Measurements from ENCODE around the gene PGA5.
"Not testable (repeated sequence)": the region's sequence is repeated elsewhere in the genome, so short reads cannot be mapped to it uniquely, and the experiment has no call there.

The PGA5 gene

GRCh38 chr11:61240875-61241274 lies at the start of gene PGA5:
PGA5 (plus strand) TSS chr11:61241175; CDS start chr11:61241227, 52 bp downstream.
- DNase-seq: not testable (repeated sequence)

DNA sequence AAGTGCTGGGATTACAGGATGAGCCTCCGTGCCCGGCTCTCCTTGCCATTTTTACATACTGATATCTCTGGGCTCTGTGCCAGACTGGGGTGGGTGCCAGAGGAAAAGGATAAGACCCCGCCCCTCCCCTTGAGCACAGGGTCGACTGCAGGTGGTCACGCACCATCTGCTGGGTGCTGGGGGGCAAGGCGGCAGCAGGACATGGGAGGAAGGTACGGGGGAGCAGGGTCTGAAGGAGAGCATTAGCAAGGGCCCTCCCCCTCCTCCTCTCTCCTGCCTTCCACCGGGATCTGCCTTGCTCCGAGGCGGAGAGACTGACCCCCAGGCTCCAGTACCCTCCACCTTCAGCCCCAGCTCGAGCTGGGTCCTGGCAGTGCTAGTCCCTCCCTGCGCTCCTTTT lies 47.4 kb upstream of the PGA5 start:
- no peak for DNase-seq

DNA sequence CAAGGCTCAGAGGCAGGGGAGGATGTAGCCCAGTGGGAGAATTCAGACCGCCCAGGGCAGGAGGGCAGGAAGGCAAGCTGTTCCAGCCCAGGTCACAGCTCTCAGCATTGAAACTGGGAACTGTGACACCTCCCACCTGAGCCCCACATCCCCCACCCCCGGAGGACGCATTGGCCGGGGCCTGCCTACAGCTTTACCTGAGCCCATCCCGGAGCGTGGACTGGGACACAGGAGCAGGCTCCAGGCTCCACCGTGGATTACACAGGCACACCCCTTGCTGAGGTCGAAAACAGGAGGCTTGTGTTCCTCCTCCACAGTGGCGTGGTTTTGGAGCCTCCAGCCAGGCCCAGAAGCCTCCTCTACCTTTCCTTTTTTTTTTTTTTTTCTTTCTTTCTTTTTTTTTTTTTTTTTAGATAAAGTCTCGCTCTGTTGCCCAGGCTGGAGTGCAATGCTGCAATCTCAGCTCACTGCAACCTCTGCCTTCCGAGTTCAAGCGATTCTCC lies 46.8 kb upstream of the PGA5 start:
- DNase-seq: no peak

- no peak for DNase-seq
These were observed 45.8 kb upstream of the PGA5 start for GRCh38 chr11:61194981-61195695.

GRCh38 chr11:61195719-61196118 lies 45.3 kb upstream of the PGA5 start:
- no peak for DNase-seq

- DNase-seq: no peak
These were observed 42.6 kb upstream of the PGA5 start for GRCh38 chr11:61198361-61198760.

- no peak for DNase-seq
These were observed 41.9 kb upstream of the PGA5 start for GRCh38 chr11:61198948-61199523.

- DNase-seq: no peak
These were observed 39.5 kb upstream of the PGA5 start for GRCh38 chr11:61201476-61201875.

- DNase-seq: not testable (repeated sequence)
These were observed 37.8 kb upstream of the PGA5 start, which contains the start of gene PGA3 for GRCh38 chr11:61202950-61203746. PGA3 (plus strand) TSS chr11:61203515; CDS start chr11:61203565, 50 bp downstream.

DNA sequence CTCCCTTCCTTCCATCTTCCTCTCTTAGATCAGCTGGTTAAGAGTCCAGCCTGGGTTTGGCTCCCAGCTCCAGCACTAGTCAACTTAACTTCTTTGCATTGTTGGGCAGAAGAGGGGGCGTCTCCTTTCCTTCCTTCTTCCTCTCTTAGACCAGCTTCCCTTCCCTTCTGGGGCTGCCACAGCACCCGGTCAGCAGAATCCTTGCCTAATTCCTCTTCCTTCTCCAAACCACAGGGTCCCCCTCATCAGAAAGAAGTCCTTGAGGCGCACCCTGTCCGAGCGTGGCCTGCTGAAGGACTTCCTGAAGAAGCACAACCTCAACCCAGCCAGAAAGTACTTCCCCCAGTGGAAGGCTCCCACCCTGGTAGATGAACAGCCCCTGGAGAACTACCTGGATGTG lies 37.1 kb upstream of the PGA5 start:
- not testable (repeated sequence) for DNase-seq

DNA sequence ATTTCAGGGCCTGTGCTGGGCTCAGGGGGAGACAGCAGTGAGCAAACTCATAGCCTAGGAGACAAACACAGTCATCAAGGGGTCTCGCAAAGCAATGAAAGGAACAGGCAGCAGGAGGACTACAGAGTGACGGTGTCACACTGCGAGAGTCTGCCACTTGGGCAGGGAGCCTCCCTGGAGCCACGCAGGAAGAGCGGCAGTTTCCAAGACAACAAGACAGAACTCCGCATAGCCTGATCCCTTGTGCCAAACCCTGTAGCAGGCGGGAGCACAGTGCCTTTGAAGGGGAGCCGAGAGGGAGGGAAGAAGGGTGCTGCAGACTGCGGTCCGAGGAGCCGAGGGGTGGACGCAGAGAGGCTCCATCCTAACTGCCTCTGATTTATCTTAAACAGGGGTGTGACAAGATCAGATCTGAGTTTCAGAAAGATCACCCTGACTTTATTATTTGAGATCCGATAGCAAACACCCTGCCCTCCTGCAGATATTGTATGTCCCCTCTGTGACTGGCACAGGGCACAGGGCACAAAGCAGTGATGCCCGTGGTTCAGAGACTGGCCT lies 36.4 kb upstream of the PGA5 start:
- DNase-seq: not testable (repeated sequence)

GRCh38 chr11:61207636-61208310 lies 33.2 kb upstream of the PGA5 start:
- not testable (repeated sequence) for DNase-seq

DNA sequence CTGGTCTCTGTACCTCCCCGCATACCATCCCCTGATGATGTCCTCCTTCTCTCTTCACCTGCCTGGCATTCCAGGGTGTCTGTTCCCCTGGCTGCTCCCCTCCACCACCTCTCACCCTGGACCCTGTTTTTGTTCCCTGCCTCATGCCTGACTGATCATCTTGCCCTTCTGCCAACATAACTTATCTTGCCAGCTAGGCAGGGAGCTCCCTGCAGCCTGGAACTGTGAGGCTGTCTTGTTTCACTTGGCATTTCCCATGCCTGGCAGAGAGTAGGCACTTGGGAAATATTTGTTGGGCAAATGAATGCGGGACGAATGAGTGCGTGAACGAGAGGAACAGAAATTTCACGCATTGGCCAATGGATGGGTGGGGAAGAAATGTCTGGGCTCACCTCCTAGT lies 30.3 kb upstream of the PGA5 start:
- not testable (repeated sequence) for DNase-seq

DNA sequence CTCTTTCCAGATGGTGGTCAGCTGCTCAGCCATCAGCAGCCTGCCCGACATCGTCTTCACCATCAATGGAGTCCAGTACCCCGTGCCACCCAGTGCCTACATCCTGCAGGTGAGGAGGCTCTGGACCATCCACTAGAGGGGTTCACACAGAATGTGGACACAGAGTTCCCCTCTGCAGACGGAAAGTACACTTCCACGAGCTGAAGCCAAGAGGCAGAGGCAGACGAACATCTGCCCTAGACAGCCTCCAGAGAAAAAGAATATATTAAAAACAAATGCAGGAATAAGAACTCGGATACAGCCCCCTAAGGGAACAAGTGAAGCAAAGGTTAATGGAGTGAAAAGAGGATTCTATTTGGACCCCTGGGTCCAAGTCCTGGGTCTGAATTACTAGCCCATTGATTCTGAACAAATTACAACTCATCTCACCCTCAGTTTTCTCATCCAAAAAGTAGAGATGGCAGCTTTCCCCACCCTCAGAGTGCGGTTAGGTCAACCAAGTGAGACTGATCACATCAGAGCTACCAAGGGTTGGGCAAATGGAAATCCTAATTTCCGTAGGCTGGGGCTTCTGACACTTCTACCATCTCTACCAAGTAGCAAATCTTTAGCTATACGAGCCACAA lies 29.5 kb upstream of the PGA5 start:
- DNase-seq: not testable (repeated sequence)

DNA sequence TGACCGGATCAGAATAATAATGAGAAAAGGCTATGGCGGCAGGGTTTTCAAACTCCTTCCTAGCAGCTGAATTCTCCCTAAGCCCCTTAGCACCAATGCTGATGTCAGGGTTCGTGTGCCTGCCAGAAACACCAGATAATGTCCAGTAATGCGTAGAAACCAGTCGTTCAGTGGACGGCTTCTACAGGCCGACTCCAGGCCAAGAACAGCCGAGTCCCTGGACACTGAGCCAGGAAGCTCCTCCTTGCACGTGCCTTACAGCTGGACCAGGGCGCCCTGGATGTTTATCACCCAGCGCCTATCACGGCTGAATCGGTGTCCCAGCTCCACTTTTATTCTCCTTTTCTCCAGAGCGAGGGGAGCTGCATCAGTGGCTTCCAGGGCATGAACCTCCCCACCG lies 28.8 kb upstream of the PGA5 start:
- not testable (repeated sequence) for DNase-seq

DNA sequence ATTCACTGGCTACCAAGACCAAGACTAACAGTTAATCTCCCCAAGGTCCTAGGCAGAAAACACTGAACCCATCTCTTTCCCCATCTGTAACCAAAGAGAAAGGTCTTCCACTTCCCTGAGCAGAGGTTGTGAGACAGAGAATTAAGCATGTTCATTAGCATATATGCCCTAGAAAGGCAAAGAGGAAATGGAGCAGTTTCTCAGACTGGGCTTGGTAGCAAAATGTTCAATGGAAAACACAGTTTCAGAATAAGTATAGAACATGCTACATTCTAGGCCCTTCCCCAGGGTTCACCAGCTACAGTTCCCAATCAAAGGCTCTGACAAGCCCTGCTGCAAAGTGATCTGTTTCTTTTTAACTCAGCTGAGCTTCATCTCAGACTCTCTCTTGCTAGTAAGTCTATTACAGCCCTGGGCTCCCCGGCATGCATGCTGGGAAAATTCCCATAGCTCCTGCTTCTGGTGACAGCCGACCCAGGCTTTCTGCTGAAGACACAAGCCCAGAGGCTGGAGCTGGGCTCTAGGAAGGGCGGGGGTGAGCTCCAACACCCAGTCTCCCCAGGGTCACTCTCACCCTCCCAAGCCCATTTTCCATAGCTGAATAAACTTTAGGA lies 27.2 kb upstream of the PGA5 start:
- DNase-seq: not testable (repeated sequence)

- not testable (repeated sequence) for DNase-seq
These were observed 22.7 kb upstream of the PGA5 start for GRCh38 chr11:61218306-61218705.

DNA sequence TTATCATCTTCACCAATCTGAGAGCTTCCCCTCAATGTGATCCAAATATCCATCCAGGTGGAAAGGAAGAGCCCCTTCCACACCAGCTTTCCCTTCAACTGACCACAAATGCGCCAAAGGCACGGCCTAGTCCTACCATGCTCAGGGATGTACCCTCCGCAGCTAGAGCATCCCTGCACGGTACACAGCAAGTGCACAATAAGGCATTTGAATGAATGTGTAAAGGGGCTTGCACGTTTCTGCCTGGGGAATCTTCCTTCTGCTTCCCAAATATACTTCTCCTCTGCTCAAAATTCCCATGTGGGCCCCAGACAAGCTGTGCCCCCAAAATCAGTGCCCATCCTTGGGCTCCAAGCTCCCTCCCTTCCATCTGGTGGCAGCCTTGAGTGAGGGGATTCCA lies 22.0 kb upstream of the PGA5 start:
- not testable (repeated sequence) for DNase-seq

- DNase-seq: not testable (repeated sequence)
These were observed 18.9 kb upstream of the PGA5 start, which contains the start of gene PGA4 for GRCh38 chr11:61222047-61222446. PGA4 (plus strand) TSS chr11:61222347; CDS start chr11:61222401, 54 bp downstream.

DNA sequence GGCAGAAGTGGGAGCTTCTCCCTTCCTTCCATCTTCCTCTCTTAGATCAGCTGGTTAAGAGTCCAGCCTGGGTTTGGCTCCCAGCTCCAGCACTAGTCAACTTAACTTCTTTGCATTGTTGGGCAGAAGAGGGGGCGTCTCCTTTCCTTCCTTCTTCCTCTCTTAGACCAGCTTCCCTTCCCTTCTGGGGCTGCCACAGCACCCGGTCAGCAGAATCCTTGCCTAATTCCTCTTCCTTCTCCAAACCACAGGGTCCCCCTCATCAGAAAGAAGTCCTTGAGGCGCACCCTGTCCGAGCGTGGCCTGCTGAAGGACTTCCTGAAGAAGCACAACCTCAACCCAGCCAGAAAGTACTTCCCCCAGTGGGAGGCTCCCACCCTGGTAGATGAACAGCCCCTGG lies 18.3 kb upstream of the PGA5 start:
- not testable (repeated sequence) for DNase-seq

GRCh38 chr11:61226457-61227137 lies 14.4 kb upstream of the PGA5 start:
- DNase-seq: not testable (repeated sequence)

Data from GDM1 (cell line).